Measurements from ENCODE around the gene TKT.

- TF ChIP-seq CTCF (IDR thresholded peaks at IDR 0.05): no peak
- TF ChIP-seq POLR2A (IDR thresholded peaks at IDR 0.05): no peak
Measured at GRCh38 chr3:53225651-53226050, 30.2 kb downstream of the TKT start.

Data from right lobe of liver (tissue), 4 donors.